Umbilical cord (tissue), 2 donors: ENCODE measurements around the gene BEND6. TPM values are rescaled to one million over a fixed set of nuclear protein-coding genes. Genes with fewer than 3 reads are reported as not detected.

Source experiments
- DNase-seq: peaks from one replicate; pipeline ENCODE4 v3.0.0-alpha.2; 2015; ENCODE audit warnings: low spot score
- total RNA-seq: library from RNA; depleted of rRNA; stranded (reverse); fragments of >200 nt; gene quantifications from one replicate; pipeline ENCODE4 v1.2.3, GENCODE V29; 2014; ENCODE audit warnings: low replicate concordance; ENCODE audit not compliant: insufficient read depth

The BEND6 gene
- 21.7 TPM for total RNA-seq

- DNase-seq, result no peak
Observed at GRCh38 chr6:56954403-56955170, at the start of gene BEND6. TSS of gene BEND6 (plus strand) at chr6:56955107. CDS start at chr6:56981811, 26,704 bp downstream.

- DNase-seq, result no peak
Observed at GRCh38 chr6:56905378-56905777, 49.5 kb upstream of the BEND6 start.

- DNase-seq, result no peak
Observed at GRCh38 chr6:56906752-56907151, 48.2 kb upstream of the BEND6 start.

- DNase-seq, result no peak
Observed at GRCh38 chr6:56909115-56909907, 45.6 kb upstream of the BEND6 start.

GRCh38 chr6:56911847-56912246 lies 43.1 kb upstream of the BEND6 start:
- peak; percentile 28 for DNase-seq

- peak; percentile 82 for DNase-seq
Observed at GRCh38 chr6:56913285-56914074, 41.4 kb upstream of the BEND6 start.

- DNase-seq, result peak; percentile 48
Observed at GRCh38 chr6:56914798-56915658, 39.9 kb upstream of the BEND6 start.

GRCh38 chr6:56915832-56916231 lies 39.1 kb upstream of the BEND6 start:
- DNase-seq, result no peak

GRCh38 chr6:56916849-56917551 lies 37.9 kb upstream of the BEND6 start:
- peak; percentile 46 for DNase-seq

GRCh38 chr6:56922645-56923044 lies 32.3 kb upstream of the BEND6 start:
- DNase-seq, result no peak

GRCh38 chr6:56923565-56923964 lies 31.3 kb upstream of the BEND6 start:
- DNase-seq, result no peak

GRCh38 chr6:56927538-56928453 lies 27.1 kb upstream of the BEND6 start:
- no peak for DNase-seq

- no peak for DNase-seq
Observed at GRCh38 chr6:56930846-56931245, 24.1 kb upstream of the BEND6 start.

- DNase-seq, result no peak
Observed at GRCh38 chr6:56932910-56933477, 21.9 kb upstream of the BEND6 start.

GRCh38 chr6:56933650-56934049 lies 21.3 kb upstream of the BEND6 start:
- DNase-seq, result no peak

GRCh38 chr6:56934876-56935275 lies 20.0 kb upstream of the BEND6 start:
- no peak for DNase-seq

- DNase-seq, result no peak
Observed at GRCh38 chr6:56936466-56936865, 18.4 kb upstream of the BEND6 start.

GRCh38 chr6:56938649-56939191 lies 16.2 kb upstream of the BEND6 start:
- peak; percentile 36 for DNase-seq

GRCh38 chr6:56940463-56940862 lies 14.4 kb upstream of the BEND6 start:
- DNase-seq, result no peak
